Femur (tissue), 1 donor: ENCODE results near the gene LDLR.
A peak's percentile ranks its signal among the peaks of the same experiment; 100 is the strongest.
"Not testable (repeated sequence)": the region's sequence is repeated elsewhere in the genome, so short reads cannot be mapped to it uniquely, and the experiment has no call there.

Source experiments
- DNase-seq: peaks from one replicate; pipeline ENCODE4 v3.0.0-alpha.2; 2017

Gene LDLR

GRCh38 chr19:11111117-11111770 is 22.0 kb downstream of the LDLR start:
- no peak for DNase-seq

- DNase-seq = no peak
Observed at GRCh38 chr19:11111771-11112144, 22.5 kb downstream of the LDLR start.

GRCh38 chr19:11113140-11113708 is 24.0 kb downstream of the LDLR start:
- no peak for DNase-seq

GRCh38 chr19:11115042-11115441 is 25.8 kb downstream of the LDLR start:
- no peak for DNase-seq

- DNase-seq = no peak
Observed at GRCh38 chr19:11115895-11116446, 26.7 kb downstream of the LDLR start.

GRCh38 chr19:11116507-11116906 is 27.2 kb downstream of the LDLR start:
- no peak for DNase-seq

GRCh38 chr19:11121963-11122362 is 32.7 kb downstream of the LDLR start:
- not testable (repeated sequence) for DNase-seq

GRCh38 chr19:11123114-11123513 is 33.9 kb downstream of the LDLR start:
- no peak for DNase-seq

- DNase-seq = not testable (repeated sequence)
Observed at GRCh38 chr19:11124157-11124556, 34.9 kb downstream of the LDLR start.

GRCh38 chr19:11125994-11126685 is 36.9 kb downstream of the LDLR start:
- peak; percentile 84 for DNase-seq

GRCh38 chr19:11127905-11128304 is 38.6 kb downstream of the LDLR start:
- no peak for DNase-seq

- DNase-seq = peak; percentile 84
Observed at GRCh38 chr19:11130824-11131455, 41.7 kb downstream of the LDLR start.

- DNase-seq = no peak
Observed at GRCh38 chr19:11131471-11131870, 42.2 kb downstream of the LDLR start.

GRCh38 chr19:11136400-11137101 is 47.3 kb downstream of the LDLR start:
- DNase-seq = no peak

GRCh38 chr19:11137542-11138384 is 48.5 kb downstream of the LDLR start:
- DNase-seq = peak; percentile 93

GRCh38 chr19:11138601-11139300 is 49.5 kb downstream of the LDLR start:
- peak; percentile 92 for DNase-seq

GRCh38 chr19:11140023-11140538 is 50.8 kb downstream of the LDLR start:
- DNase-seq = not testable (repeated sequence)

- DNase-seq = no peak
Observed at GRCh38 chr19:11140896-11141295, 51.6 kb downstream of the LDLR start.

GRCh38 chr19:11141937-11142527 is 52.8 kb downstream of the LDLR start:
- no peak for DNase-seq

- peak; percentile 94 for DNase-seq
Observed at GRCh38 chr19:11142528-11143171, 53.4 kb downstream of the LDLR start.
